ENCODE results near the gene PTOV1. TPM values are rescaled to one million over a fixed set of nuclear protein-coding genes. Genes with fewer than 3 reads are reported as not detected.

The PTOV1 gene
- total RNA-seq, 3 donors from 2014 or later = 92.8 to 171 (median 107) TPM

DNA sequence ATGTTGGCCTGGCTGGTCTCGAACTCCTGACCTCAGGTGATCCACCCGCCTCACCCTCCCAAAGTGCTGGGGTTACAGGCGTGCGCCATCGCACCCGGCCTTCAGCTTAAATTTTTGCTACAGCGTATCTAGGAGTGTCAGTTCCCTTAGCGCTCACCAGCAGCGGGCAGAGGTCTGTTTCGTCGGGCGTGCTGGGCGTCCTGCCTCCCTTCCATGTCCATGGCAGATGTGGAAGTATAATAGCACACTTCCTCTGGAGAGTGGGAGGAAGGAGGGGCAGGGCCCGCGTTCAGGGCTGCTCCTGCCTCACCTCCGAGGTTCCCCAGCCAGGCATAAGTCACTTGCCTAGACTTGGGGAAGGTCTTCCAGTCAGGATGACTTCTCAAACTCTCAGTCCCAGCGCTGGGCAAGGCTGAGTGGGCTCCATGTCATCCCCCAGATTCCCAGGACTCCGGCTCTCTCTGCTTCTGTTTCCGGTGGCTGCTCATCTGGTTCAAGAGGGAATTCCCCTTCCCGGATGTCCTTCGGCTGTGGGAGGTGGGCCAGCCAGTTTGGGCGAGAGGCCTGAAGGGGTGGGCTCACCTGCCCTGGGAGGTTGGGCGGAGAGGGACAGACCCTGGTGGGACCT, 36.2 kb downstream of the PTOV1 start:
- Histone ChIP-seq H3K4me1 (ENCODE audit: low read depth) (peaks cover 8% of the 10 kb centered on the region), H3K9me3 (no peaks in the 10 kb centered on the region), H3K36me3 (ENCODE audit: low read depth) (peaks cover 5% of the 10 kb centered on the region), H3K4me3 (no peak overlapping the region)
- TF ChIP-seq, protein P1, sequence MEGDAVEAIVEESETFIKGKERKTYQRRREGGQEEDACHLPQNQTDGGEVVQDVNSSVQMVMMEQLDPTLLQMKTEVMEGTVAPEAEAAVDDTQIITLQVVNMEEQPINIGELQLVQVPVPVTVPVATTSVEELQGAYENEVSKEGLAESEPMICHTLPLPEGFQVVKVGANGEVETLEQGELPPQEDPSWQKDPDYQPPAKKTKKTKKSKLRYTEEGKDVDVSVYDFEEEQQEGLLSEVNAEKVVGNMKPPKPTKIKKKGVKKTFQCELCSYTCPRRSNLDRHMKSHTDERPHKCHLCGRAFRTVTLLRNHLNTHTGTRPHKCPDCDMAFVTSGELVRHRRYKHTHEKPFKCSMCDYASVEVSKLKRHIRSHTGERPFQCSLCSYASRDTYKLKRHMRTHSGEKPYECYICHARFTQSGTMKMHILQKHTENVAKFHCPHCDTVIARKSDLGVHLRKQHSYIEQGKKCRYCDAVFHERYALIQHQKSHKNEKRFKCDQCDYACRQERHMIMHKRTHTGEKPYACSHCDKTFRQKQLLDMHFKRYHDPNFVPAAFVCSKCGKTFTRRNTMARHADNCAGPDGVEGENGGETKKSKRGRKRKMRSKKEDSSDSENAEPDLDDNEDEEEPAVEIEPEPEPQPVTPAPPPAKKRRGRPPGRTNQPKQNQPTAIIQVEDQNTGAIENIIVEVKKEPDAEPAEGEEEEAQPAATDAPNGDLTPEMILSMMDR (IDR thresholded peaks at IDR 0.05) = no peak
- ATAC-seq = no peak
- no peak for DNase-seq
- intact Hi-C loops (cut with DNase I, micrococcal nuclease) = no loop called here

DNA sequence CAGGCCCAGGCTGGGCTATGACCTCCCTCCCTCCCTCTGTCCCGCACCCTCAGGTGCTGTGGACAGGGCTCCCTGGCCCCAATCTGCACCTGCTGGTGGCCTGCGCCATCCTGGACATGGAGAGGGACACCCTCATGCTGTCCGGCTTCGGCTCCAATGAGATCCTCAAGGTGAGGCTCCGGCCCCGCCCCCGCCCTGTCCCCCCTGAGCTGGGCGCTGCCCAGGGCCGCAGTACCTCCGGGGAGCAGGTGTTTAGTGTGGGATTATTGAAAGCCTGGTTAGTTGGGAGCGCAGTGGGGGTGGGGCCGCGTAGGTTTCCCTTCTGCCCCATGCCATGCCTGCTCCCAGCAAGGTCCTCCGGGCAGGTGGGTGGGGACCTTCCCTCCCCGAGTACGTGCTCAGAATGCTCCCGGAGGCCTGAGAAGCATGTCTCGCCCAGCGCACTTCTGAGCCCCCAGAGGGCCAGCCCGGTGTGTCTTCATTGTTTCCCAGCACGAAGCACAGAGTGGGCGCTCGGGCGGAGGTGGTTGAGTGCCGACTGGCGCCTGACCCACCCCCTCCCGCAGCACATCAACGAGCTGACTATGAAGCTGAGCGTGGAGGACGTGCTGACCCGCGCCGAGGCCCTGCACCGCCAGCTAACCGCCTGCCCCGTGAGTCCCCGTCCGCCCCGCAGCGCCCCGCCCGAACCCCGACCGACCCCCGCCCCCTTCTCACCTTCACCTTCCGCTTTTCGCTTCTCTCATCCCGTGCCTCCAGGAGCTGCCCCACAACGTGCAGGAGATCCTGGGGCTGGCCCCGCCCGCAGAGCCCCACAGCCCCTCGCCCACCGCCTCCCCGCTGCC, 36.9 kb downstream of the PTOV1 start:
- DNase-seq (no peak), ATAC-seq (no peak)
- no peak overlapping the region for H3K4me3 ChIP-seq
- H3K9me3 ChIP-seq = no peaks in the 10 kb centered on the region
- H3K36me3 ChIP-seq (ENCODE audit: low read depth) = peaks cover 3% of the 10 kb centered on the region
- TF ChIP-seq, protein P1 (IDR thresholded peaks at IDR 0.05) = no peak
- intact Hi-C loops (cut with DNase I, micrococcal nuclease) = no loop called here
- peaks cover 8% of the 10 kb centered on the region for H3K4me1 ChIP-seq (ENCODE audit: low read depth)

DNA sequence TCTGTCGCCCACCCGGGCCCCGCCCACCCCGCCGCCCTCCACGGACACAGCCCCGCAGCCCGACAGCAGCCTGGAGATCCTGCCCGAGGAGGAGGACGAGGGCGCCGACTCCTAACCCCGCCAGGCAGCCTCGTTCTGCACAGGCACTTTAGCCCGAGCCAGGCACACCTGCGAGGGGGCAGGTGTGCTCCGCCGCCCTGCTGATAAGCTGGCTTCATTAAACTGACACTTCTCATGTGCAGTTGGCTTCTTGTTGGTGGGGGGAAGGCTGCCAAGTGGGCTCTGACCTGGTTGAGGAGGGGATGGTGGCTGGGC, 37.5 kb downstream of the PTOV1 start:
- Histone ChIP-seq H3K4me3 (no peak overlapping the region), H3K4me1 (ENCODE audit: low read depth) (peaks cover 8% of the 10 kb centered on the region), H3K36me3 (ENCODE audit: low read depth) (no peaks in the 10 kb centered on the region), H3K9me3 (no peaks in the 10 kb centered on the region)
- intact Hi-C loops (cut with DNase I, micrococcal nuclease) = no loop called here
- TF ChIP-seq, protein P1 (IDR thresholded peaks at IDR 0.05) = no peak
- ATAC-seq (no peak), DNase-seq (no peak)

DNA sequence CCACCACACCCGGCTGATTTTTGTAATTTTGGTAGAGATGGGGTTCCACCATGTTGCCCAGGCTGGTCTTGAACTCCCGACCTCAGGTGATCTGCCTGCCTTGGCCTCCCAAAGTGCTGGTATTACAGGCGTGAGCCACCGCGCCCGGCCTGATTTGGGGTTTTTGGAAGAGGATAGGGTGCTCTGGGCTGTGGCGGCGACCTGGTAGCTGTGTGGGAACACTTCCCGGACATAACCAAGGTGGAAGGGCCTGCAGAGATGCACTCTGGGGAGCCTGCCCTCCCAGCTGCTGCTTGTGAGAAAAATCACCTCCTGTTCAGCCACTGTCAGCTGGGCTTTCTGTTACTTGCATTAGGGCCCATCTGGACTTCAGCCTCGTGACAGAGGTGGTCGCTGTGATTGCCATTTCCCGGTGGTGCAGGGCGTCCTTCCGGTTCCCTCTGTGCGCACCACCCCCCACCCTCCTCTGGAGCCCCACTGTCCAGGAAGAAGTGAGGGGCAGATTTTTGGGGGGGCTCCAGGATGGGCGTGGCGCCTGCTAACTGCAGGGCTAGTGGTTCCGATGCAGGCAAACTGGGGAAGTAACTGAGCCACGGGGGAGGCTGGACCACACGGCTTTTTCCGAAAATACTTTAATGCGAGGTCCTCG, 38.2 kb downstream of the PTOV1 start:
- TF ChIP-seq, protein P1 (IDR thresholded peaks at IDR 0.05) = no peak
- no peaks in the 10 kb centered on the region for H3K36me3 ChIP-seq (ENCODE audit: low read depth)
- DNase-seq (no peak), ATAC-seq (no peak)
- H3K4me3 ChIP-seq = no peak overlapping the region
- H3K9me3 ChIP-seq = no peaks in the 10 kb centered on the region
- intact Hi-C loops (cut with DNase I, micrococcal nuclease) = no loop called here
- H3K4me1 ChIP-seq (ENCODE audit: low read depth) = peaks cover 8% of the 10 kb centered on the region

DNA sequence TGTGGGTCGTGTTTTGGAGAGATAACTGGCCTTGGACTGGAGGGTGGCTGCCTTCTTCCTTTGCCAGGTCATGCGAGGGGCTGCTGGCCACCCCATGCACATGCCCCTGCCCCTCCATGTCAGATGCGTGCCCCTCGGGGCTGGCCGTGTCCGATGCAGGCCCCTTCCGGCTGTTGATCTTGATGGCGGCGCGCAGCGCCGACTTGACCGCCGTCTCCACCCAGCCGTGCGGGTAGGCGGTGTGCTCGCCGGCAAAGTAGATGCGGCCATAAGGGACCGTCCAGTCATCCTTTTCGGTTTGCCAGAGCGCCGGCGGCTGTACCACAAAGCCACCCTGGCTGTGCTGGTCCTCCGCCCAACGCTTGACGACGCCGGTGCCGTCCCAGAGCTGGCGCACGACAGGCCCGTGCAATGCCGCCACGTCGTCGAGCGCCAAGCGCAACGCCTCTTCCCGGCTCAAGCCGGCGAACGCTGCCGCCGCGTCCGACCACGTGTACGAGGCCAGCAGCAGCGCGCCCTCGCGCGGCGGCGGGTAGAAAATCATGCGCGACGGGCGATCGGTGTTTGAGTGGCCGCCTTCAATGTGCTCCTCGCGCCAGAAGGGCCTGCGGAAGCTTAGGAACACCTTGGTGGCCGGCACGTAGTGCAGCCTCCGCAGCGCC, 38.9 kb downstream of the PTOV1 start:
- ATAC-seq (peak; percentile 85), DNase-seq (peak; percentile 79 to 83 (median 81))
- TF ChIP-seq, protein P1 (IDR thresholded peaks at IDR 0.05) = peak; percentile 79
- Histone ChIP-seq H3K36me3 (ENCODE audit: low read depth) (no peaks in the 10 kb centered on the region), H3K4me1 (ENCODE audit: low read depth) (peaks cover 8% of the 10 kb centered on the region), H3K4me3 (no peak overlapping the region), H3K9me3 (no peaks in the 10 kb centered on the region)
- intact Hi-C loops (cut with DNase I, micrococcal nuclease) = no loop called here

Measured in mucosa of descending colon (tissue), 3 donors.